ENCODE data around the gene HOMER1. TPM values are rescaled to one million over a fixed set of nuclear protein-coding genes. Genes with fewer than 3 reads are reported as not detected.

The HOMER1 gene
- total and polyA plus RNA-seq, 2 of the 13 experiments (the other 11 are each of a cell fraction or from before 2014, with no cell fraction given), result 5.3 to 24.8 TPM

- H3K4me3 ChIP-seq (replicated peaks in 1 of 3; ENCODE audit: insufficient read depth in 1 of 3, low read depth in 2 of 3, low read length in 3 of 3), result no peak overlapping the region
- H3K27ac ChIP-seq (ENCODE audit: extremely low read length, insufficient read depth, low read length), result no peak overlapping the region
- no peak overlapping the region for H3K4me2 ChIP-seq (ENCODE audit: low read depth, low read length)
- intact Hi-C loops (cut with micrococcal nuclease; ENCODE audit: unreplicated experiment) (no loop called here), in situ Hi-C loops (cut with HindIII; ENCODE audit: extremely low pct_ligation_motif_present, low pct_unique_long_range_greater_than_20kb) (no loop called here)
- ATAC-seq, result no peak
- ChIA-PET CTCF (ENCODE audit: low intra/inter-chr PET ratio, low total read pairs) (no interaction called here), POLR2A (no interaction called here)
- DNase-seq (ENCODE audit: low spot score), result no peak
- H3K27me3 ChIP-seq (ENCODE audit: control insufficient read depth in 1 of 2, insufficient read depth in 2 of 2, low read length in 2 of 2), result no peaks in the 10 kb centered on the region
- no TSS peak for BruUV-seq (replicated peaks)
- no peak overlapping the region for H3K9ac ChIP-seq (ENCODE audit: insufficient read depth, low read depth, low read length)
- 95% methylated on average over 2 of the region's 2 CpGs for WGBS (ENCODE audit: low lambda C conversion rate)
- no peak overlapping the region for H2AFZ ChIP-seq (ENCODE audit: low read length)
- peaks cover 0 to 3% of the 10 kb centered on the region in 2 experiments; a peak in 2 of 5 replicates for H3K36me3 ChIP-seq (replicated peaks in 1 of 2; ENCODE audit: control insufficient read depth in 1 of 2, insufficient read depth in 2 of 2, low read length in 2 of 2)
- peaks cover 58% of the 10 kb centered on the region for H3K79me2 ChIP-seq (ENCODE audit: insufficient read depth, low read length)
- H3K9me3 ChIP-seq (ENCODE audit: low read length), result no peaks in the 10 kb centered on the region
- no peak for FAIRE-seq
- TF ChIP-seq WIZ (CRISPR knock-in tag; IDR thresholded peaks at IDR 0.05) (no peak), TCF7 (IDR thresholded peaks at IDR 0.05; ENCODE audit: low read depth) (no peak), MBD4 (IDR thresholded peaks at IDR 0.05; ENCODE audit: borderline replicate concordance, low read length) (no peak), TBL1XR1 (IDR thresholded peaks at IDR 0.05; ENCODE audit: borderline replicate concordance, low read length, partially characterized antibody) (no peak), ZNF260 (CRISPR knock-in tag; IDR thresholded peaks at IDR 0.05; ENCODE audit: borderline replicate concordance, low read depth) (no peak), ERF (CRISPR knock-in tag; IDR thresholded peaks at IDR 0.05) (no peak), GPBP1L1 (CRISPR knock-in tag; IDR thresholded peaks at IDR 0.05) (no peak)
- peaks cover 3% of the 10 kb centered on the region; the same call in 1 of the 2 replicates for H4K20me1 ChIP-seq (ENCODE audit: insufficient read depth, low read length)
- peaks cover 11% of the 10 kb centered on the region for H3K4me1 ChIP-seq (ENCODE audit: insufficient read depth, low read length)
Observed at GRCh38 chr5:79486116-79486515, 27.8 kb downstream of the HOMER1 start.

- H3K9me3 ChIP-seq (ENCODE audit: low read length), result no peaks in the 10 kb centered on the region
- ATAC-seq, result no peak
- no peak overlapping the region for H3K4me2 ChIP-seq (ENCODE audit: low read depth, low read length)
- TF ChIP-seq CEBPB (IDR thresholded peaks at IDR 0.05; ENCODE audit: borderline replicate concordance, low read depth, low read length), result no peak
- ChIA-PET CTCF (ENCODE audit: low intra/inter-chr PET ratio, low total read pairs) (no interaction called here), POLR2A (no interaction called here)
- in situ Hi-C loops (cut with HindIII; ENCODE audit: extremely low pct_ligation_motif_present, low pct_unique_long_range_greater_than_20kb), result no loop called here
- WGBS (ENCODE audit: low lambda C conversion rate), result 98% methylated on average over 1 of the region's 1 CpG
- H3K36me3 ChIP-seq (replicated peaks in 1 of 2; ENCODE audit: control insufficient read depth in 1 of 2, insufficient read depth in 2 of 2, low read length in 2 of 2), result peaks cover 0 to 3% of the 10 kb centered on the region in 2 experiments; a peak in 2 of 5 replicates
- no peak overlapping the region for H3K27ac ChIP-seq (ENCODE audit: extremely low read length, insufficient read depth, low read length)
- no peak overlapping the region for H2AFZ ChIP-seq (ENCODE audit: low read length)
- no peak for FAIRE-seq
- no peak overlapping the region for H3K4me3 ChIP-seq (replicated peaks in 1 of 3; ENCODE audit: insufficient read depth in 1 of 3, low read depth in 2 of 3, low read length in 3 of 3)
- BruUV-seq (replicated peaks), result no TSS peak
- H3K9ac ChIP-seq (ENCODE audit: insufficient read depth, low read depth, low read length), result no peak overlapping the region
- H3K79me2 ChIP-seq (ENCODE audit: insufficient read depth, low read length), result peaks cover 65% of the 10 kb centered on the region
- peaks cover 17% of the 10 kb centered on the region for H3K4me1 ChIP-seq (ENCODE audit: insufficient read depth, low read length)
- H4K20me1 ChIP-seq (ENCODE audit: insufficient read depth, low read length), result peaks cover 1% of the 10 kb centered on the region; the same call in 1 of the 2 replicates
- DNase-seq (ENCODE audit: low spot score), result no peak
- intact Hi-C loops (cut with micrococcal nuclease; ENCODE audit: unreplicated experiment), result no loop called here
- H3K27me3 ChIP-seq (ENCODE audit: control insufficient read depth in 1 of 2, insufficient read depth in 2 of 2, low read length in 2 of 2), result no peaks in the 10 kb centered on the region
Observed at GRCh38 chr5:79484731-79485130, 29.2 kb downstream of the HOMER1 start.
